GM23338 (cell line): ENCODE results near the gene MOGAT1. TPM values are rescaled to one million over a fixed set of nuclear protein-coding genes. Genes with fewer than 3 reads are reported as not detected.

Source experiments
- ATAC-seq: fragments of 200-7000 bp; cut with Tn5 transposase; 3 replicates; pipeline ENCODE4 v1.9.1; 2020
- DNase-seq: peaks from one replicate; pipeline ENCODE4 v3.0.0-alpha.2; 2015; ENCODE audit warnings: low spot score
- H2AFZ ChIP-seq: fragments of 200-600 bp; sonication (generic); 2 replicates; pipeline ENCODE4 v1.8.0; 2016; ENCODE audit warnings: antibody characterized with exemption, mild to moderate bottlenecking, moderate library complexity
- H3F3A ChIP-seq: fragments of 200-600 bp; sonication (generic); replicated peaks from 2 replicates; pipeline ENCODE4 v1.8.0; 2017; ENCODE audit warnings: antibody characterized with exemption, mixed run types, low read depth
- H3K27ac ChIP-seq: fragments of 200-600 bp; sonication (generic); 2 replicates; pipeline ENCODE4 v1.6.1; 2016; ENCODE audit warnings: low read depth
- H3K27me3 ChIP-seq: fragments of 200-600 bp; sonication (generic); 2 replicates; pipeline ENCODE4 v1.8.0; 2016; ENCODE audit warnings: mild to moderate bottlenecking, mixed run types, moderate library complexity; ENCODE audit not compliant: insufficient read depth
- H3K36me3 ChIP-seq: fragments of 200-600 bp; sonication (generic); 2 replicates; pipeline ENCODE4 v1.8.0; 2016; ENCODE audit warnings: mild to moderate bottlenecking; ENCODE audit not compliant: insufficient read depth
- H3K4me1 ChIP-seq: fragments of 200-600 bp; sonication (generic); 2 replicates; pipeline ENCODE4 v1.8.0; 2016; ENCODE audit warnings: mild to moderate bottlenecking, moderate library complexity; ENCODE audit not compliant: insufficient read depth
- H3K4me2 ChIP-seq: fragments of 200-600 bp; sonication (generic); 2 replicates; pipeline ENCODE4 v1.7.1; 2017; ENCODE audit warnings: mixed run types
- H3K4me3 ChIP-seq: fragments of 200-600 bp; sonication (generic); 2 replicates; pipeline ENCODE4 v1.6.1; 2016; ENCODE audit warnings: mixed run types
- H3K79me2 ChIP-seq: fragments of 200-600 bp; sonication (generic); replicated peaks from 2 replicates; pipeline ENCODE4 v1.8.0; 2017; ENCODE audit warnings: mild to moderate bottlenecking; ENCODE audit not compliant: insufficient read depth
- H3K9me2 ChIP-seq: fragments of 200-600 bp; sonication (generic); 2 replicates; pipeline ENCODE4 v1.8.0; 2017; ENCODE audit not compliant: insufficient read depth
- H4K20me1 ChIP-seq: fragments of 200-600 bp; sonication (generic); replicated peaks from 2 replicates; pipeline ENCODE4 v1.8.0; 2017; ENCODE audit warnings: mild to moderate bottlenecking; ENCODE audit not compliant: insufficient read depth
- H3K27ac Mint-ChIP-seq: 2 replicates; pipeline ENCODE4 v1.8.0; 2020; ENCODE audit warnings: inconsistent platforms, mild to moderate bottlenecking, moderate library complexity, mixed read lengths
- H3K27me3 Mint-ChIP-seq: 3 replicates; pipeline ENCODE4 v1.8.0; 2022; ENCODE audit warnings: low read depth, mild to moderate bottlenecking, moderate library complexity, mixed read lengths, inconsistent platforms; ENCODE audit not compliant: insufficient read depth, poor library complexity
- H3K36me3 Mint-ChIP-seq: 3 replicates; pipeline ENCODE4 v1.8.0; 2021; ENCODE audit warnings: low read depth, mild to moderate bottlenecking, inconsistent platforms, moderate library complexity, mixed read lengths
- H3K4me1 Mint-ChIP-seq: 3 replicates; pipeline ENCODE4 v1.8.0; 2020; ENCODE audit warnings: mild to moderate bottlenecking, inconsistent platforms, mixed read lengths
- H3K4me3 Mint-ChIP-seq: 3 replicates; pipeline ENCODE4 v1.8.0; 2021; ENCODE audit warnings: moderate library complexity, mild to moderate bottlenecking, inconsistent platforms, mixed read lengths
- H3K9me3 Mint-ChIP-seq: 3 replicates; pipeline ENCODE4 v1.8.0; 2020; ENCODE audit warnings: moderate library complexity, mild to moderate bottlenecking, inconsistent platforms, mixed read lengths
- CREB1 ChIP-seq: fragments of 250-450 bp; sonication (Bioruptor Pico); IDR thresholded peaks from 2 replicates; pipeline ENCODE4 v1.5.0; 2020; ENCODE audit warnings: low read depth, mild to moderate bottlenecking, moderate library complexity
- CTCF ChIP-seq, 2 experiments: fragments of 200-600 bp in 1 of 2; sonication (generic) in 1 of 2; conservative IDR thresholded peaks; 2 replicates each; pipeline versions ENCODE4 v1.5.1 to v1.6.1; 2016 to 2017; ENCODE audit warnings: antibody characterized with exemption in 2 of 2, low read depth in 2 of 2, mild to moderate bottlenecking in 2 of 2, moderate library complexity in 1 of 2
- ETS1 ChIP-seq: IDR thresholded peaks from 2 replicates; pipeline ENCODE4 v1.6.1; 2016; ENCODE audit warnings: antibody characterized with exemption
- EZH2phosphoT487 ChIP-seq: fragments of 200-600 bp; sonication (generic); IDR thresholded peaks from one replicate; pipeline ENCODE4 v1.8.1; 2018; ENCODE audit warnings: antibody characterized with exemption; ENCODE audit not compliant: unreplicated experiment
- JUNB ChIP-seq: IDR thresholded peaks from one replicate; pipeline ENCODE4 v1.6.1; 2016; ENCODE audit warnings: antibody characterized with exemption; ENCODE audit not compliant: unreplicated experiment
- NANOG ChIP-seq: IDR thresholded peaks from 2 replicates; pipeline ENCODE4 v1.6.1; 2016; ENCODE audit warnings: antibody characterized with exemption, borderline replicate concordance
- POLR2AphosphoS5 ChIP-seq: IDR thresholded peaks from 2 replicates; pipeline ENCODE4 v1.6.1; 2016; ENCODE audit warnings: antibody characterized with exemption, low read depth
- REST ChIP-seq: IDR thresholded peaks from one replicate; pipeline ENCODE4 v1.6.1; 2018; ENCODE audit warnings: antibody characterized with exemption; ENCODE audit not compliant: unreplicated experiment
- STAT1 ChIP-seq: IDR thresholded peaks from one replicate; pipeline ENCODE4 v1.6.1; 2016; ENCODE audit warnings: antibody characterized with exemption; ENCODE audit not compliant: unreplicated experiment
- ZNF114 ChIP-seq: fragments of 250-450 bp; sonication (Bioruptor Pico); IDR thresholded peaks from 2 replicates; pipeline ENCODE4 v1.5.0; 2020; ENCODE audit warnings: mild to moderate bottlenecking, moderate library complexity
- ZNF331 ChIP-seq: fragments of 250-450 bp; sonication (Bioruptor Pico); IDR thresholded peaks from 2 replicates; pipeline ENCODE4 v1.5.0; 2020; ENCODE audit warnings: low read depth, mild to moderate bottlenecking, moderate library complexity
- polyA plus RNA-seq: library from polyadenylated mRNA; unstranded; fragments of >200 nt; fragmentation: Nextera tagmentation; extraction: Ambion mirVana; gene quantifications from 2 replicates; pipeline ENCODE4 v1.2.1, GENCODE V29; 2016
- total RNA-seq: library from RNA; depleted of rRNA; stranded (reverse); fragments of >200 nt; shearing (Covaris generic); gene quantifications from 2 replicates; pipeline ENCODE4 v1.2.3, GENCODE V29; 2014

MOGAT1 gene
- total and polyA plus RNA-seq, 2 experiments from 2014 or later = 0.86 to 0.94 TPM

- no peaks in the 10 kb centered on the region for H3K27me3 ChIP-seq
- ATAC-seq (no peak), DNase-seq (no peak)
- H3K36me3 ChIP-seq = no peaks in the 10 kb centered on the region
- Mint-ChIP-seq H3K27me3 (peaks cover 4% of the 10 kb centered on the region), H3K9me3 (peaks cover 22% of the 10 kb centered on the region), H3K4me1 (no peaks in the 10 kb centered on the region; the same call in 2 of the 3 replicates), H3K4me3 (no peak overlapping the region), H3K27ac (no peak overlapping the region), H3K36me3 (peaks cover 24% of the 10 kb centered on the region)
- H3K4me1 ChIP-seq = no peaks in the 10 kb centered on the region
- peaks cover 11% of the 10 kb centered on the region for H3K9me2 ChIP-seq
- no peaks in the 10 kb centered on the region for H3K79me2 ChIP-seq
- H3K4me2 ChIP-seq = no peak overlapping the region
- TF ChIP-seq ZNF331 = no peak
- H3K27ac ChIP-seq = no peak overlapping the region
- H3F3A ChIP-seq = no peaks in the 10 kb centered on the region
- no peaks in the 10 kb centered on the region for H4K20me1 ChIP-seq
- no peak overlapping the region for H2AFZ ChIP-seq
- no peak overlapping the region for H3K4me3 ChIP-seq
Measured at GRCh38 chr2:222724208-222724607, 52.8 kb downstream of the MOGAT1 start.

- H3K9me3 Mint-ChIP-seq = no peaks in the 10 kb centered on the region
- Histone ChIP-seq H3K9me2 (peaks cover 8% of the 10 kb centered on the region; the same call in 1 of the 2 replicates), H4K20me1 (no peaks in the 10 kb centered on the region), H2AFZ (no peak overlapping the region), H3K4me3 (no peak overlapping the region), H3F3A (no peaks in the 10 kb centered on the region), H3K4me2 (no peak overlapping the region), H3K27ac (no peak overlapping the region), H3K27me3 (no peaks in the 10 kb centered on the region), H3K36me3 (no peaks in the 10 kb centered on the region), H3K4me1 (no peaks in the 10 kb centered on the region), H3K79me2 (no peaks in the 10 kb centered on the region)
- peaks cover 4% of the 10 kb centered on the region for H3K27me3 Mint-ChIP-seq
- H3K27ac Mint-ChIP-seq = no peak overlapping the region
- peaks cover 3% of the 10 kb centered on the region; the same call in 2 of the 3 replicates for H3K4me1 Mint-ChIP-seq
- no peak for ATAC-seq
- no peak overlapping the region for H3K4me3 Mint-ChIP-seq
- H3K36me3 Mint-ChIP-seq = no peaks in the 10 kb centered on the region
- no peak for DNase-seq
- TF ChIP-seq ZNF114 (CRISPR knock-in tag) (no peak), CTCF (conservative IDR thresholded peaks at IDR 0.05; ENCODE audit: low read depth in 2 of 2) (no peak), EZH2phosphoT487 (no peak), ETS1 (no peak), CREB1 (CRISPR knock-in tag) (no peak), NANOG (no peak), POLR2AphosphoS5 (no peak), ZNF331 (no peak), JUNB (no peak), REST (no peak), STAT1 (no peak)
Measured at GRCh38 chr2:222728621-222729020, 57.2 kb downstream of the MOGAT1 start.
